Stimulated activated CD8-positive, alpha-beta memory T cell treated with anti-CD3 and anti-CD28 coated beads, Interleukin-12 subunit alpha, Interleukin-12 subunit beta, amount 100 ng/mL, for 4 hours (primary cell): ENCODE data around the gene COMMD7.

Experiments used
- DNase-seq: peaks from one replicate; pipeline ENCODE4 v3.0.0-alpha.2; 2020; ENCODE audit warnings: low read depth

The COMMD7 gene

DNA sequence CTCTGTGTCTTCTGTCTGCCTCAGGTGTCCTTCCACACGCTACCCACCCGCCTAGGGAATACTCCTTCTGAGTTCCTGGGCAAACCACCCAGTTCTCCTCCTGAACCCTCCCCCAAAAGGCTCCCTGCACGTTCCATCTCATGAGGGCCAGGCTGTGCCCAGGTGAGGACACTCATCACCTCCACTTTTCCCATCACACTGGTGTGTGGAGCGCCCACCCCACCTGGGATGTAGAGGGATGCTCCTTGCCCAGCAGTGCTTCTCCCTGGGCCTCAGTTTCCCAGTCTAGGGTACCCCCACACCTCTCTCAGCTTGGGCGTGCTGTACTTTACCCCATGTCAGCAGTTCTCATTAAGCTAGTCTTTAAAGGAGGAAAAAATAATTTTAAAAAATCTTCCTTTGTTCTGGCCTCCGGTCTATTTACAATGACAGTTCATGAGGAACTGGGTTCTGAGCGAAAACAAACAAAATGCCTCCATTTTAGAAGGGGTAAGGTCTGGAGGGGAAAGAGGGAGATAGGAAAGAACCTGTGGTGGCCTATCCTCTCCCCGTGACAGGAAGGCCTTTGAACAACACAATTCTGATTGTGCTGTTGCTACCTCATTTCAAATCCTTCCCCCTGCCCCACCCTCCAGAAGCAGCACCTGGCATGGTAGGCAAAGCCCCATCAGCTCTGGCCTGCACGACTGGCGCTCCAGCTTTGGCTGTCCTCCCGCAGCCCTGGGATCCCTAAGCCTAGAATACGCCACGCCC, 67.9 kb downstream of the COMMD7 start:
- no peak for DNase-seq

DNA sequence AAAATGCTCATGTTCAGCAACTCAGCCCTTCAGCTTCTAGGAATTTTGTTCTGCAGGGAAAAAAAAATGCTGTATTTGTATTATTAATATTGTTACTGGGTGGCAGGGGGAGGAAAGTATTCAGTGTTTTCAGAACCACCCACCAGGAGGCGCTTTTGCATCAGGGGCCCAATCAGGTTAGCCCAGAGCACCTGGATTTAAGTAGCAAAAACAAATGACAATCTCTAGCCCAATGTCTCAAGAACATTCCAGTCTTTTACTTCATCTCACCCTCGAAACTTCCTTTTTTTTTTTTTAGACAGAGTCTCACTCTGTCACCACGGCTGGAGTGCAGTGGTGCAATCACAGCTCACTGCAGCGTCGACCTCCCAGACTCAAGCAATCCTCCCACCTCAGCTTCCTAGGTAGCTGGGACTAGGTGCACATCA, 68.9 kb downstream of the COMMD7 start:
- peak; percentile 30 for DNase-seq

DNA sequence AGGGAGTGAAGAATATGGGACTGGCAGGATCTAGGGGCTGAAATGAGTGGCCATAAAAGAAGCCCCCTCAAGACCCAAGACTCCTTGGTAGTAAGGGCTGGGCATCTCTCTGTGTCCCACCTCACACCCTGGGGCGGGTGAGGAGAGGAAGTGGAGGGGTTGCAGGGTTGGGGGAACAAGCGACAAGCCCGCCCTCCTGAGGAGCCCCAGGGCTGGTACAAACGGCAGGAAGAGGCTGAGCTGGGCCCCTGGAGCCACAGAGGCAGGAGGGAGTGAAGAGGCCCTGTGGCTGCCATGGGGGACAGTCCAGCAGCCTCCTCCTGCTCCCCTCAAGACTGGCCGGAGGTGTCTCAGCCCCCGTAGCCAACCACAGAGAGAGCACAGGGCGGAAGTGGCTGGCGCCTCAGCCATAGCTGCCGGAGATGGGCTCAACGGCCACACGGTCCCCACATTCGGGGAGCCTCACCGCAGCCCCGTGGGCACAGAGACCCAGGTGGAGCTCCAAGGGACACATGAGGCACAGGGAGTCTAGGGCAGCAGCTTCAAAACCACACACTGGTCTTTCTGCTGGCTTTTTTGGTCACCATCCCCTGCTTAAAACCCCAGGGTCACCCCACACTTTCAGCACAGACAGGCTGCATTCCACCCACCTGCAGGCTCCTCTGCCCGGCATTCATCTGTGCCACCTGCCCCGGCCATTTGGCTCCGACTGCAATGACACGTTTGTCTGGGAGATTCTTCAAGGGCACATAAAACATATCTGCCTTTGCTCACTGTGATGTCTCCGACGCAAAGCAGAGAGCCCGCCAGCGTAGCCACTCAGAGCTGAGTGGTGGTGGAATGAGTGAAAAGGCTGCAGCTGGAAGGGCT, 70.0 kb downstream of the COMMD7 start:
- DNase-seq = peak; percentile 4

DNA sequence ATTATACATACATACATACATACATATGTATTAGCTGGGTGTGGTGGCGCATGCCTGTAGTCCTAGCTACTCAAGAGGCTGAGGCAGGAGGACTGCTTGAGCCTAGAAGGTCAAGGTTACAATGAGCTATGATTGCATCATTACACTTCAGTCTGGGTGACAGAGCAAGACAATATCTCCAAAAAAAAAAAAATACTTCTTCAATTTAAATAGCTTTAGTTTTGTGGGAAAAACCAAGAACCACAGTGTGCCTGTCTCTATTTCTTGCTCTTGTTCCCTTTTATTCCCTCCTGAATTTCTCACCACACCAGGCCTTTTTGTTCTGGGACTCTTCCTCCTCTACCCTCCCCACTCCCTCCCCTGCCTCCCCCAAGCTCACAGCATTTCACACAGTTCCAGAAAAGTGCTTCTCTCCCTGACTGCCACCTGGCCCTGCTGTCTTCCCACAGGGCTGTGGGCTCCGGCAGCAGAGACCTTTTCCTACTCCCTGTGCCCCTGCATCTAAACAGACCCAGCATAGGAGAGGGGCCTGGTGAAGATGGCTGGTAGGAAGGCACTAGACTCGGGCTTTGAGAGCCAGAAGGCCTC, 70.8 kb downstream of the COMMD7 start:
- DNase-seq = no peak

DNA sequence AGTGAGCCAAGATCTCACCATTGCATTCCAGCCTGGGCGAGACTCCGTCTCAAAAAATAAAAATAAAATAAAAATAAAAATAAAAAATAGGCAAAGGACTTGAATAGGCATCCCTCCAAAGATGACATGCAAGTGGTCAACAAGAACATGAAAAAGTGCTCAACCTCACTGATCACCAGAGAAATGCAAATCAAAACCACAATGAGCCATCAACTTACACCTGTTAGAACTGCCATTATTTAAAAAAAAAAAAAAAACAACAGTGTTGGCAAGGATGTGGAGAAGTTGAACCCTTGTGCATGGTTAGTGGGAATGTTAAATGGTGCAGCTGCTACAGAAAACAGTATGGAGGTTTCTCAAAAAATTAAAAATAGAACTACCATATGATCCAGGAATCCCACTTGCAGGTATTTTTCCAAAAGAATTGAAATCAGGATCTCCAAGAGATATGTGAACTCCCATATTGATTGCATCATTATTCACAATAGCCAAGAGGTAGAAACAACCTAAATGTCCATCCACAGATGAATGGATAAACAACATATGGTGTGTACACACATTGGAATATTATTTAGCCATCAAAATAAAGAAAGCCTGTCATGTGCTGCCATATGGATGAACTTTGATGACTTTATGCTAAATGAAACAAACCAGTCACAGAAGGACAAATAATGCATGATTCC, 72.4 kb downstream of the COMMD7 start:
- no peak for DNase-seq

DNA sequence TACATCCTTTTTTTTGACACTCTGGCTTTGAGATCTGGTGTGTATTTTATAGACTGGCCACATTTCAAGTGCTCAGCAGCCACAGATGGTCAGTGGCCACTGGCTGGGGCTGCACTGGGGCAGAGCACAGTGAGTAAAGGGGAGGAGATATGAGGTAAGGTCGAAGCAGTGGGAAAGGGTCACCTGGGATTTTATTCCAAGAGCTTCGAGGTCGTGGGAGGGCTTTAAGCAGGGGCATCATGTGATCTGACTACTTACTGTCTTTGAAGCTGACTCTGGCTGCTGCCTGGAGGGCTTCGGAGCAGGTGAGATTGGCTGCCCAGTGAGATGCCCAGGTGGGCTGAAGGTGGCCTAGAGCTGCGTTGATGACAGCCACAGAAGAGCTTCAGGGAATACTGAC, 76.2 kb downstream of the COMMD7 start:
- DNase-seq = no peak

DNA sequence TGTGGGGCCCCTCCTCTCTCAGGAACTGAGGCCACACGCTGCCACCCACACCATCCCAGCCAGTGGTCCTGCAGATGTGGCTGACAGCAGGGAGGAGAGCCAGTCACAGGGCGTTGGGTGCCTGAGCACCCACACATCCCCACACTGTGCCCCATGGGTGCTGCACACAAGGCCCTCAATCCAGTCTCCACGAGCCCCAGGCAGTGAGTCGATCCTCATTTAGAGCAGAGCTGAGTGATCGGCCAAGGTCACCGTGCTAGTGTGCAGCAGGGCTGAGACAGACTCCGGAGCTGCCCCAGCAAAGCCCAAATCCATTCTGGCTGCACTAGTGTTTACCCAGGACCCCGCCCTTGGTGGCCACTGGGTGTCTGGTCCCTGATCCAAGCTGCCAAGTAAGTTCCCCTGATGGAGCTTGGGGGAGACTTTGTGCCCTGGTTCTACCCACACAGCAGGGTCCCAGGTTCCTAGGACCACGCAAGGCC, 78.5 kb downstream of the COMMD7 start:
- DNase-seq = no peak

DNA sequence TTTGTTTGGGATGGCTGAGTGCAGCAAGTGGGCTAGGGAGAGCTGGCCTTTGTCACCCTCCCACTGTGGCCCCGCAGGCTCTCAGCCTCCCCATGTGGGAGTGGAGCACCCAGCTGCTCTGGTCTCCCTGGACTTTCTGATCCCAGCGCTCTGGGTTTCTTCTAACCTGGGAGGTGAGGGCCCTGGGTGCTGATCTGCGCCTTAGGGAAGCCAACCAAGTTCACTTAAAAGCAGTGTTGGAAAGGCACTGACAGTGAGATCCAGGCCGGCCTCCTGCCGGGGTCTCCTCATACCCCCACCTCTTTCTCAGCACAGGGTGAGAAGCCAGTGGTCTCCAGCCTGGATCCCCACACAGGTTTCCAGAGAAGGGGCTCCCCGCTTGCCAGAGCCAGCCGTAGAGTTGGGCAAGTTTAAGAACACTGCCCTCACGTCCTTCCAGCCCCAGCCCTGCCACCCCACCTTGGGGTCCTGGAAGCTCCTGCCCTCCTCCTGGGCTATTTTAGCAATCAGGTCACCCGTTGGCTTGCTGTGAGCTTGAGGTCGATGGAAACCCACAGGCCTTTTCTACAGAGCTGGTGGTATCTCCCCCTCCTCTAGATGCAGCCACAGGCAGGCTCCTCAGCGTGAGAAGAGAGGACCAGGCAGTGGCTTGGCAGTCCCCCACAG, 79.1 kb downstream of the COMMD7 start:
- DNase-seq = no peak

DNA sequence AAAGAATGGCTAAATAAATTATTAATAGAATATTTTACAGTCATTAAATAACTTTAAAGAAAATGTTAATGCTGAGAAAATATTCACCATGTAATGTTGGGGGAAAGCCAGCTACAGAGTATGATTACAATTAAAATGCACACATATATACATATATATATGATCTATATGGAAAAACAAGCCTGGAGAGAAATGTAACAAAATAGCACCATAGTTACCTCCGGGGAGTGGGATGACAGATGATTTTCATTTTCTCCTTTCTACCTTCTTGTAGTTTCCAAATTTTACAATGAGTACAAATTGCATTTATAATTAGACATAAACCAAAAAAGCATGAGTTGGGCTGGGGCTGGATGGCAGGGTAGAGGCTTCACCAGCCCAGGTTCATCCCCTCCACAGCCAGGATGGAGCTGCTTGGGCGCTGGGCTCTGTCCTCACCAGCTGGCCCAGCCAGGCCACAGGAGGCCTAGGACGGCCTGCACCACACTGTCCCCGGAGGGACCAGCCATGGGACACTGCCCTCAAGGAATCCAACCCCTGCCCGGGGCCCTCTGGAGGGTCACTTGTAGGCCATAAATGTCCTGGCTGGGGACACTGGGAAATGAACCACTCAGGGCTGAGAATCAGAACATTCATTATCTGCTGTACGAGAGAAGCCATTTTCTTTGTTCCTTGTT, 79.8 kb downstream of the COMMD7 start:
- no peak for DNase-seq

DNA sequence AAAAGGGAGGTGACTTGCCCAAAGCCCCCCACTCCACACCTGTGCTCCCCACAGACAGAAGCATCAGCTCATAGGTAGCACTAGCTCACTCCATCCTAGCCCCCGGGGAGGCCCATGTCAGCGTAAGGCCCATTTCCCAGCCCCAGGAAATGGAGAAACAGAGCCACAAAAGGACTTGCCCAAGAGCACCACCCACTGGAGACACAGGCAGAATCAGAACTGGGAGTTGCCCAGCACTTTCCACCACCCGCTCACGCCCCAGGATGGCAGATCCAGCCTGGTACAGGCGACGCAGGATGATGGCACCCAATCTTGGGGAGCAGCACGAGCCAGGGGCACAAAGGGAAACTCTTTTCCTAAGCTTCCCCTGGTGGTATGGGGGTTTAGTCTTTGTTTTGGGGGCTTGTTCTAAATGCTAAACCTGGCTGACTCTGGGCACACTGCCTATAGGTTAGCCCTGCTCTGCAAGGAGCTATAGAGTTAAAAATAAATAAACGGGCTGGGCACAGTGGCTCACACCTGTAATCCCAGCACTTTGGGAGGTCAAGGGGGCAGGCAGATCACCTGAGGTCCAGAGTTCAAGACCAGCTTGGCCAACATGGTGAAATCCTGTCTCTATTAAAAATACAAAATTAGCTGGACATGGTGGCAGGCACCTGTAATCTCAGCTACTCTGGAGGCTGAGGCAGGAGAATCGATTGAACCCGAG, 81.3 kb downstream of the COMMD7 start:
- DNase-seq = no peak

DNA sequence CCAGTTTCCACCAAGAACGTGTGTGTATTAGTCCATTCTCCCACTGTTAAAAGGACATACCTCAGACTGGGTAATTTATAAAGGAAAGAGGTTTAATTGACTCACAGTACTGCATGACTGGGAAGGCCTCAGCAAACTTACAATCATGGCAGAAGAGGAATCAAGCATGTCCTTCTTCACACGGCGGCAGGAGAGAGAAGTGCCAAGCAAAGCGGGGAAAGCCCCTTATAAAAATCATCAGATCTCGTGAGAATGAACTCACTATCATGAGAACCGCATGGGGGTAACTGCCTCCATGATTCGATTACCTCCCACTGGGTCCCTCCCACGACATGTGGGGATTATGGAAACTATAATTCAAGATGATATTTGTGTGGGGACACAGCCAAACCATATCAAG, 82.6 kb downstream of the COMMD7 start:
- DNase-seq = no peak

DNA sequence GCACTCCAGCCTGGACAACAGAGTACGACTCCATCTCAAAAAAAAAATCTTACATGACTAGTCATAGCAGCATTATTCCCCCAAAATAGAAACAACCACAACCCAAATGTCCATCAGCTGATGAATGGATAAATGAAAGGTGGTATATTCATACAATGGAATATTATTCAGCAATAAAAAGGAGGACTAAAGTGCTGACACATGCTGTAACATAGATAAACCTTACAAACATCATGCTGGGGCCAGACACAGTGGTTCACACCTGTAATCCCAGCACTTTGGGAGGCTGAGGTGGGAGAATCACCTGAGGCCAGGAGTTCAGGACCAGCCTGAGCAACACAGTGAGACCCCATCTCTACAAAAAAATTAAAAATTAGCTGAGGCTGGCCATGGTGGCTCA, 86.4 kb downstream of the COMMD7 start:
- DNase-seq = no peak

DNA sequence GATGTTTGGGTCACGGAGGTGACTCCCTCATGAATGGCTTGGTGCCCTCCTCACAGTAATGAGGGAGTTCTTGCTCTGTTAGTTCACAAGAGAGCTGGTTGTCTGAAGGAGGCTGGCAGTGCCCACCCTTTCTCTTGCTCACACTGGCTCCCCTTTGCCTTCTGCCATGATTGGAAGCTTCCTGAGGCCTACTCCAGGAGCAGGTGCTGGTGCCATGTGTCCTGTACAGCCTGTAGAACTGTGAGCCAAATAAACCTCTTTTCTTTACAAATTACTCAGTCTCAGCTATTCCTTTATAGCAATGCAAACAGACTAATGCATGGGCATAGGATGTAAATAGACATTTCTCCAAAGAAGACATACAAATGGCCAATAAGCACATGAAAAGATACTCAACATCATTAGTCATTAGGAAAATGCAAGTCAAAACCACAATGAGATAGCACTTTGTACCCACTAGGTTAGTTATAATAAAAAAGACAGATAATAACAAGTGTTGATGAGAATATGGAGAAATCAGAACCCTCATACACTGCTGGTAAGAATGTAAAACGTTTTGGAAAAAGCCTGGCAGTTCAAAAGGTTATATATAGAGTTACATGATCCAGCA, 87.3 kb downstream of the COMMD7 start:
- DNase-seq = no peak

DNA sequence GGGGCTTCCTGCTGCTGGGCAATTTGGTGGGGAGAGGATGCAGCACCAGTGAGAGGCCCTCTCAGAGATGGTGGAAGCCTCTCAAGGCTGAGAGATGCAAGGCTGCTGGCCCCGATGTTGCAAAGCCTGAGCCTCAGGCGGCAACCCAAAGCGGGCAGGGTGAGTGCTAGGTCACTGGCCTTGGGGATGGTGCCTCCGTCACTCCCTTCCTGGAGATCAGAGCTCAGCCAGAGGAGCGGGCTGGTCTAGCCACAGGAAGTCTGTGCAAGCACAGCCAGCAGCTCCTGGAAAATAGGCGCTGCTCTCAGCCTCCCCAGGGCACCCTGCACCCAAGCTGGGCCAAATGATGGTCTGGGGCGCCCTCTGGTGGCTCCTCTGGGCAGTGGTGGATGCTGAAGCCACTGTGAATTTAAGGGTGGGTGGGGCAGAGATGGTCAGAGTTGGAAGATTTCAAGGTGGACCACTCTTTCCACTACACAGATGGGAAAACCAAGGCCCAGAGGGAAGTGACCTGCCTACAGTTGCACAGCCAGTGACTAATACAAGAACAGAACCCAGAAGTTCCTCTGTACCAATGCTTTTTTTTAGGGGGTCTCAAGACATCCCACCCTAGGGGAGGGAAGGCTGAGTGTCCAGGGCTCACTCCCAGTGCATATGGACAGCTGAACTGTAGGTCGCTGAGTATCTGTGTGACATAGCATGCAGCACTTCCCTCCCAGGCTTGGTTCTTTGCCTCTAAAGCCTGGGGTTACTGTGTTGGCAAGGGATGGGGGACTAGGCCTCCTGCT, 90.3 kb downstream of the COMMD7 start:
- DNase-seq = peak; percentile 70
